GM23248 (cell line): Measurements from ENCODE around the gene OPCML.

Experiments
- EZH2 ChIP-seq: fragments of 200-600 bp; sonication (generic); IDR thresholded peaks from 2 replicates; pipeline ENCODE4 v1.6.1; 2018; ENCODE audit warnings: antibody characterized with exemption, mild to moderate bottlenecking; ENCODE audit not compliant: insufficient read depth, poor library complexity, severe bottlenecking
- EZH2phosphoT487 ChIP-seq: fragments of 200-600 bp; sonication (generic); IDR thresholded peaks from 2 replicates; pipeline ENCODE4 v1.6.1; 2018; ENCODE audit warnings: antibody characterized with exemption, moderate library complexity, mild to moderate bottlenecking, low read depth; ENCODE audit not compliant: insufficient read depth

GRCh38 chr11:133212201-133212600 lies 320.1 kb downstream of the OPCML start:
- TF ChIP-seq EZH2 = no peak
- TF ChIP-seq EZH2phosphoT487 = no peak
